ENCODE measurements around the gene CRKL.

GRCh38 chr22:20904980-20905355 is 12.2 kb upstream of the CRKL start:
- no peak for TF ChIP-seq CTCF (conservative IDR thresholded peaks at IDR 0.05; ENCODE audit: low read depth, low read length)
- TF ChIP-seq EZH2 (IDR thresholded peaks at IDR 0.05; ENCODE audit: low read length, unreplicated experiment): no peak
- TF ChIP-seq EZH2phosphoT487 (IDR thresholded peaks at IDR 0.05; ENCODE audit: borderline replicate concordance, low read length): no peak
